Measurements from ENCODE around the gene VPS33A. TPM values are rescaled to one million over a fixed set of nuclear protein-coding genes. Genes with fewer than 3 reads are reported as not detected.
"Not testable (repeated sequence)": the region's sequence is repeated elsewhere in the genome, so short reads cannot be mapped to it uniquely, and the experiment has no call there.

VPS33A gene
- total RNA-seq, 1 experiment from 2014 or later, result 18.9 TPM

DNA sequence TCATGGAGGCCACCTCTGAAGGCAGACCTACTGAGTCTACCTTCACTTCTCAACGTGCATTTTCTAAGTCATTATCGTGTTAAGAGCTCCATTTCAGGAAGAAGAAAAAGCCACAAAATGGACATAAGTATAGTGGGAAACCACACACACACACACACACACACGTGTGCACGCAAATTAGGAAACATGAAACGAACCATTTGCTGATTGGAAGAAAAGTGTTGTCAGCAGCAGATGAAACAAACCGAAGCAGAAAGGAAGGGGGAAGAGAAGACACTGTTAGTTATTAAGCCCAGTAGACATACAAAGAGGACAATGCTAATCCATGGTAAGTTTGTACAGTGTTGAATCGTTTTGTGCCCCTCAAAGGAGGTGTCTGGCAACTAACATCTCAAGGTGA, 9.9 kb upstream of the VPS33A start:
- intact Hi-C loops (cut with micrococcal nuclease; ENCODE audit: unreplicated experiment), result no loop called here
- TF ChIP-seq CTCF (IDR thresholded peaks at IDR 0.05; ENCODE audit: unreplicated experiment), result no peak
- Mint-ChIP-seq H3K27me3 (ENCODE audit: unreplicated experiment) (no peaks in the 10 kb centered on the region), H3K4me3 (ENCODE audit: low read depth, unreplicated experiment) (no peak overlapping the region), H3K9me3 (ENCODE audit: low read depth, unreplicated experiment) (no peaks in the 10 kb centered on the region), H3K27ac (ENCODE audit: unreplicated experiment) (no peak overlapping the region), H3K36me3 (ENCODE audit: insufficient read depth, unreplicated experiment) (peaks cover 35% of the 10 kb centered on the region), H3K4me1 (ENCODE audit: low read depth, unreplicated experiment) (no peaks in the 10 kb centered on the region)
- DNase-seq, result no peak
- CTCF ChIA-PET, result interaction anchor here (0.6 kb wide), 1 partner anchor 104 kb away, joined by 7 read pairs; no protein-coding TSS in a partner anchor
- BruUV-seq (replicated peaks), result no TSS peak

DNA sequence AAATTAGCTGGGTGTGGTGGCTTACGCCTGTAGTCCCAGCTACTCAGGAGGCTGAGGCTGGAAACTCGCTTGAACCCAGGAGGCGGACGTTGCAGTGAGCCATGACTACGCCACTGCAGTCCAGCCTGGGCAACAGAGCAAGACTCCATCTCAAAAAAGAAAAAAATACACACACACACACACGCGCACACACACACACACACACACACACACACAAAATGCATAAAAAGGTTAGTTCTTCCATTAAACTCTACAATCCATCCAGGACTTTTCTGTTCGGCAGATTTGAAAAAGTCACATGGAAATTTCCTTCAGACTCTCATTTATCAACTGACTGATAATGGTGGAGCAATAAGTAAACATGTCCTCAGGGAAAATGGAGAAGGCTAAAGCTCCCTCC, 9.2 kb upstream of the VPS33A start:
- TF ChIP-seq CTCF (IDR thresholded peaks at IDR 0.05; ENCODE audit: unreplicated experiment), result no peak
- intact Hi-C loops (cut with micrococcal nuclease; ENCODE audit: unreplicated experiment), result no loop called here
- no peak for DNase-seq
- Mint-ChIP-seq H3K36me3 (ENCODE audit: insufficient read depth, unreplicated experiment) (peaks cover 41% of the 10 kb centered on the region), H3K27ac (ENCODE audit: unreplicated experiment) (no peak overlapping the region), H3K4me3 (ENCODE audit: low read depth, unreplicated experiment) (no peak overlapping the region), H3K4me1 (ENCODE audit: low read depth, unreplicated experiment) (no peaks in the 10 kb centered on the region), H3K9me3 (ENCODE audit: low read depth, unreplicated experiment) (no peaks in the 10 kb centered on the region), H3K27me3 (ENCODE audit: unreplicated experiment) (no peaks in the 10 kb centered on the region)
- BruUV-seq (replicated peaks), result no TSS peak
- CTCF ChIA-PET, result interaction anchor here (0.6 kb wide), 1 partner anchor 105 kb away, joined by 7 read pairs; no protein-coding TSS in a partner anchor

- Mint-ChIP-seq H3K27me3 (ENCODE audit: unreplicated experiment) (no peaks in the 10 kb centered on the region), H3K9me3 (ENCODE audit: low read depth, unreplicated experiment) (no peaks in the 10 kb centered on the region), H3K4me1 (ENCODE audit: low read depth, unreplicated experiment) (peaks cover 8% of the 10 kb centered on the region), H3K4me3 (ENCODE audit: low read depth, unreplicated experiment) (peak overlapping the region; percentile 98), H3K27ac (ENCODE audit: unreplicated experiment) (peak overlapping the region; percentile 100), H3K36me3 (ENCODE audit: insufficient read depth, unreplicated experiment) (peaks cover 45% of the 10 kb centered on the region)
- CTCF ChIA-PET, result no interaction called here
- no peak for TF ChIP-seq CTCF (IDR thresholded peaks at IDR 0.05; ENCODE audit: unreplicated experiment)
- intact Hi-C loops (cut with micrococcal nuclease; ENCODE audit: unreplicated experiment), result no loop called here
- TSS peak; percentile 31 for BruUV-seq (replicated peaks)
- DNase-seq, result peak; percentile 28
Observed at GRCh38 chr12:122265886-122266229, 436 bp downstream of the VPS33A start.

GRCh38 chr12:122265476-122265875, 818 bp downstream of the VPS33A start:
- Mint-ChIP-seq H3K27me3 (ENCODE audit: unreplicated experiment) (no peaks in the 10 kb centered on the region), H3K9me3 (ENCODE audit: low read depth, unreplicated experiment) (no peaks in the 10 kb centered on the region), H3K4me3 (ENCODE audit: low read depth, unreplicated experiment) (peak overlapping the region; percentile 98), H3K4me1 (ENCODE audit: low read depth, unreplicated experiment) (peaks cover 8% of the 10 kb centered on the region), H3K27ac (ENCODE audit: unreplicated experiment) (peak overlapping the region; percentile 100), H3K36me3 (ENCODE audit: insufficient read depth, unreplicated experiment) (peaks cover 42% of the 10 kb centered on the region)
- no peak for DNase-seq
- CTCF ChIA-PET, result interaction anchor here (0.7 kb wide), 1 partner anchor 1337 kb away, joined by 3 read pairs; no protein-coding TSS in a partner anchor
- no TSS peak for BruUV-seq (replicated peaks)
- TF ChIP-seq CTCF (IDR thresholded peaks at IDR 0.05; ENCODE audit: unreplicated experiment), result no peak
- intact Hi-C loops (cut with micrococcal nuclease; ENCODE audit: unreplicated experiment), result no loop called here

DNA sequence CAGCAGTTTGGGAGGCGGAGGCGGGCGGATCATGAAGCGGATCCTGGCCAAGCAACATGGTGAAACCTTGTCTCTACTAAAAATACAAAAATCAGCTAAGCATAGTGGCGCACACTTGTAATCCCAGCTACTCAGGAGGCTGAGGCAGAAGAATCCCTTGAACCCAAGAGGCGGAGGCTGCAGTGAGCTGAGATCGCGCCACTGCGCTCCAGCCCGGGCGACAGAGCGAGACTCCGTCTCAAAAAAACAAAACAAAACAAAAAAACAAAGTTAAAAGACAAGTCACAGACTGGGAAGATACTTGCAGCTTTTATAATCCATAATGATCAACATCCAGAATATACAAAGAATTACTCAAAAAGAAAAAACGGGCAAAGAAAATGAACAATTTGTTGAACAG, 5.6 kb downstream of the VPS33A start:
- intact Hi-C loops (cut with micrococcal nuclease; ENCODE audit: unreplicated experiment); H3K27ac Mint-ChIP-seq (ENCODE audit: unreplicated experiment); H3K4me3 Mint-ChIP-seq (ENCODE audit: low read depth, unreplicated experiment); CTCF ChIA-PET; H3K27me3 Mint-ChIP-seq (ENCODE audit: unreplicated experiment); BruUV-seq (replicated peaks); DNase-seq; H3K9me3 Mint-ChIP-seq (ENCODE audit: low read depth, unreplicated experiment); H3K4me1 Mint-ChIP-seq (ENCODE audit: low read depth, unreplicated experiment): not testable (repeated sequence)
- peaks cover 35% of the 10 kb centered on the region for H3K36me3 Mint-ChIP-seq (ENCODE audit: insufficient read depth, unreplicated experiment)

GRCh38 chr12:122258939-122259338, 7.4 kb downstream of the VPS33A start:
- H3K4me3 Mint-ChIP-seq (ENCODE audit: low read depth, unreplicated experiment); H3K9me3 Mint-ChIP-seq (ENCODE audit: low read depth, unreplicated experiment); intact Hi-C loops (cut with micrococcal nuclease; ENCODE audit: unreplicated experiment); BruUV-seq (replicated peaks); H3K27me3 Mint-ChIP-seq (ENCODE audit: unreplicated experiment); DNase-seq; CTCF ChIA-PET; H3K27ac Mint-ChIP-seq (ENCODE audit: unreplicated experiment); H3K4me1 Mint-ChIP-seq (ENCODE audit: low read depth, unreplicated experiment): not testable (repeated sequence)
- peaks cover 32% of the 10 kb centered on the region for H3K36me3 Mint-ChIP-seq (ENCODE audit: insufficient read depth, unreplicated experiment)

- peaks cover 29% of the 10 kb centered on the region for H3K36me3 Mint-ChIP-seq (ENCODE audit: insufficient read depth, unreplicated experiment)
- H3K4me3 Mint-ChIP-seq (ENCODE audit: low read depth, unreplicated experiment); BruUV-seq (replicated peaks); CTCF ChIA-PET; H3K9me3 Mint-ChIP-seq (ENCODE audit: low read depth, unreplicated experiment); H3K4me1 Mint-ChIP-seq (ENCODE audit: low read depth, unreplicated experiment); DNase-seq; H3K27ac Mint-ChIP-seq (ENCODE audit: unreplicated experiment); intact Hi-C loops (cut with micrococcal nuclease; ENCODE audit: unreplicated experiment); H3K27me3 Mint-ChIP-seq (ENCODE audit: unreplicated experiment): not testable (repeated sequence)
Observed at GRCh38 chr12:122258462-122258861, 7.8 kb downstream of the VPS33A start.

All from Calu3 (cell line).